Islet precursor cell (in vitro differentiated cells): ENCODE data around the gene IQSEC2.
A peak's percentile ranks its signal among the peaks of the same experiment; 100 is the strongest.

Source experiments
- DNase-seq: peaks from one replicate; pipeline ENCODE4 v3.0.0-alpha.2; 2018

IQSEC2 gene

DNA sequence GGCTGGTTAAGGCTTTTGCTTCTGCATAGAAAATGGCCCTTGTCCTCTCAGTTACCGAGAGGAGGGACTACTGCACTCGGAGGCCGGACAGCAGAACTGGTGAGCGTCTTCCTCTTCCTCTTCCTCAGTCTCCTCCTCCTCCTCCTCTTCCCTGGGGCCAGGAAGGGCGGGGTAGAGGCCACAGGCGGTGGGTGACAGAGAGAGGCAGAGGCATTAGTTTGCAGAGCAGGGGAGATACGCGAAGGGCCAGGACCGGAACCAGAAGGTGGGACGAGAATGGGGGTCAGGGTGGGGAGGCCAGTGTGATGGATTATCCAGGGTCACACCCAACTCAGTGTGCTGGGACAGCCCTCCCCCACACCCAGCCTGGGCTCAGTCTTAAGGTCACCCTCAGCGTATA is 14.5 kb downstream of the IQSEC2 start:
- peak; percentile 36 for DNase-seq

DNA sequence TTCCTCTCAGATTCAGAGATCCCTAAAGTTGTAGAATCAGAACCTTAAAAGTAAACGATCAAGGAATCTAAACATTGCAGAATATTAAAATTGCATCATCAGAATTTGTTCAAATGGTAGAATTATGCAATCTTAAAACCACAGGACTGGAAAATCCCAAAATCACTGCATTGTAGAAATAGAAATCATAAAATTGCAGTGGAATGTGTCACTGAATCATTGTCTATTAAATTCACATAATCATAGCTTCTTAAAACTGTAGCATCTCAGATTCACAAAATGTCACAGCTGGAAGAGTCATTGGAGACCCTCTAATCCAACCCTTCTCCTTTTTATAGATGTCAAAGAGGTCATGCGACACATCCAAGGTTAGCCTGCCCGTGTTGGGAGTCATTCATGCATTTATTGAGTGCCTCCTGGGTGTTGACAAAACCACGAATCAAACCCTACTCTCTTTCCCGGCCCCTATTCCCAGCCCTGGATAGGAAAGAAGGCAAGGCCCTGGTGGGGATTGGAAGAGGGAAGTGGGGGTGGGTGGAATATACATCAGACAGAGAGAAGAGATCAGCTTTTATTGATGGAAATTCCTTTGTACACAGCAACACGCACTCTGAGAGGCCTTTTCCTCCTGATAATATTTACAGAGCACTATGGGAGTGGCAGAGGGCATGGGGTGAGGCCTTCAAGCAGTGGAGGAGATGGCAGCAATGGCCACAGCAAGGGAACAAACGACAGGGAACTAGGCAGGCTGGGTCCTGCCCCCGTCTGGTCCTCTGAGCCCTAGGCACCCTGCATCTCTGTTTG is 15.4 kb downstream of the IQSEC2 start:
- DNase-seq = peak; percentile 13

DNA sequence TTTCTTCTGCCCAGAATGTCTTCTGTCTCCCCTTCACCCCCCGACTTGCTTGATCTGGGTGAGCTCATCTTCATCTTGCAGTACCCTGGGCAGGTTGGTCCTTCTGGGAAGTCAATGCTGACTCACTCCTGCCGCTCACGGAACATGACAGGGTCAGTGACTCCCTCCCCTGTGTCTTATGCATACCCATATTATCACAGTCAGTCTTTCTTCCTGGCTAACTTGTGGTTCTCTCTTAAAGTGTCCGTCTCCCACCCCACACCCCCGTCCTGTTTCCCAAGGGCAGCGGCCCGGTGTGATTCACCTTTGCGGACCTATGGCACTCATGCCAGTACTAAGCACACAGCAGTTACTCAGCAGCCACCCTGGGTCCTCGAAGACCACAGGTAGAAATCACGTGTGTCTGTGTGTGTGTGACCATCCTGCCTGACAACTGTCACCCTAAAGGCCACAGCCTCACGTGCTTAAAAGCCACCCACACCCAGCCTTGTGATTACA is 17.7 kb downstream of the IQSEC2 start:
- peak; percentile 58 for DNase-seq

DNA sequence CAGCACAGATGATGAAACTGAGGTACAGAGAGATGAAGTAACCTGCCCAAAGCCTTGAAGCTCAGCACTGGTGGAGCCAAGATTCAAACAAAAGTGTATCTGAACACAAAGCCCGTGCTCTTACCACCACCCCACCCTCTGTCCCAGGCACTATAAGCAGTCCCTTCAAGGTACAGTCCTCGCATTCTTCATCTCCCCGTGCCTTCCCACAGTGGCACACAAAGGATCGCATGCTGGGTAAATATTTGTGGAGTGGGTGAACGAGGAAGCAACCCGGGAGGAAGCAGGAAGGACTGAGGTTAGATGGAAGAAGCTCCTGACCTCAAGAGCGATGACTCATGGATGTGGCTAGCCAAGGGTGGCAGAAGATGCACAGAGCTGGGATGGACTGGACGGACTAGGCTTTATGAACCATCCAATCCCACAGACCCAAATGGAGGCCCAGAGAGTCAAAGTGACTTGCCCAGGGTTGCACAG is 18.4 kb downstream of the IQSEC2 start:
- peak; percentile 43 for DNase-seq

DNA sequence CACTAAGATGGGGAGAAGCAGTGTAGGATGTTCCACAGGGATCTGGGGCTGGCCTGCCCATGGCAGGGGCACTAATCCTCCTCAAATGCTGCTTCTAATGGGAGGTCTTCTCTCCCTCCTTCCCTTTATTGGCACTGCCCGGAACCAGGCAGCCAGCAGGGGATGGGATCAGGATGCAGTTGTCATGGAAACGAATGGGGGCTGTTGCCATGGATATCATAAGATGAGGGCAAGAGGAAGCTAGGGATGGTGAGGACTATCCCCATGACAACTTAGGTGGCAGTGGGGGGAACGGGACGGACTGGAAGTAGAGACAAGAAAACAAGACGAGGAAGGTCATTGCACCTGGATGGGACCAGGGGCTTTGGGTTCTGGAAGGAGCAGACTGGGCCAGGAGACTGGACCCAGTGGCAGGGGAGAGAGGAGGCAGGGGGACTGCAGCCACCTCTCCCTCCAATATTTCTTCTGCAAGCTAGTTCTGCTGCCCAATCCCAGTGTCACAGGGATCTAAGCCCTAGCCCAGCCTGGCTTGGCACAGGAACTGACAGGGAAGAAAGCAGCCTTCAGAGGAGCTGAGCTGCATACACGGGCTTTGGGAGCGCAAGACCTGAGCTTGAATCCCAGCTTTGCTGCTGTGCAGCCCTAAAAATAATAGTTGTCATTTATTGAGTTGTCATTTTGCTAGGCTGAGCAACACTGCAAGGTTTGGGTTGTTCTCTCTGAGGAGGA is 19.0 kb downstream of the IQSEC2 start:
- peak; percentile 31 for DNase-seq

DNA sequence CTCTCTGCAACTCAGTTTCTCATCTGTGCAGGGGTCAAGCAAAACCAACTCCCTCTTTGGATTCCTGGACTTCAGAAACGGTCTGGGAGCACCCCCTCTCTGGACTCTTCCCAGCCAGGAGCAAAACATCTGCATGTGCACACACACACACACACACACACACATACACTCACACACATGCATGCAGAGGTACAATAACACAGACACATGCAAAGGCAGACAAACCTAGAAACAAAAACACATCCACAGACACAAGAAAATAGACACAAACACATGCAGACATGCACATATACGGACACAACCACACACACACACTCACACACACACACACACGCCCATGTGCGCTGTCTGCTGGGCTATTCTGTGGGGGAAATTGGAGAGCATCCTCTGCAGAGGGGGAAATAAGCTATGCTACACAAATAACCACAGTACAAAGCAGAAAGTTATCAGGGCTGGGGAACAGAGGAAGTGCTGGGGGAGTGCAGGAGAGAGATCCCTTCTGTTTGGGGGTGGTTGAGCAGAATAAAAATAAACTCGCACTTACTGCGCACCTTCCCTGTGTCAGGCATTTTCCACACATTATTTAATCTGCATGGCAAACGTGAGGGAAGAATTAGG is 19.9 kb downstream of the IQSEC2 start:
- peak; percentile 38 for DNase-seq

DNA sequence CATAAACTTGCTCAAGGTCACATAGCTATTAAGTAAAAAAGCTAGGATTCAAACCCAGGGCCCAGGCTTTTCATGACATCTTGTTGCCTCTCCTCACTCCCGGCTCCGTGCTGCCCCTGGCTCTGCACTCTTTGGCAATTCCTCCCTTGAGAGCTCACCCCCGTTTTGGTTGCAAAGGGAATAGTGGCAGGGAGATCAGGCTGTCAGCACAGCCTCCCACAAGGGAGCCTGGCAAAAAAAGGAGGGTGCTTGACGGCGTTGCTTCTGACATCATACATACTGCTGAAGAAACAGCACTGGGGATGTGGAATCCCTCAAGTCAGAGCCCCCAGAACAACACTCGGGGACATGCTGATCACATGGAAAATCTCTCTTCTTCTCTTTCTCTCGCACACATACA is 20.5 kb downstream of the IQSEC2 start:
- no peak for DNase-seq

DNA sequence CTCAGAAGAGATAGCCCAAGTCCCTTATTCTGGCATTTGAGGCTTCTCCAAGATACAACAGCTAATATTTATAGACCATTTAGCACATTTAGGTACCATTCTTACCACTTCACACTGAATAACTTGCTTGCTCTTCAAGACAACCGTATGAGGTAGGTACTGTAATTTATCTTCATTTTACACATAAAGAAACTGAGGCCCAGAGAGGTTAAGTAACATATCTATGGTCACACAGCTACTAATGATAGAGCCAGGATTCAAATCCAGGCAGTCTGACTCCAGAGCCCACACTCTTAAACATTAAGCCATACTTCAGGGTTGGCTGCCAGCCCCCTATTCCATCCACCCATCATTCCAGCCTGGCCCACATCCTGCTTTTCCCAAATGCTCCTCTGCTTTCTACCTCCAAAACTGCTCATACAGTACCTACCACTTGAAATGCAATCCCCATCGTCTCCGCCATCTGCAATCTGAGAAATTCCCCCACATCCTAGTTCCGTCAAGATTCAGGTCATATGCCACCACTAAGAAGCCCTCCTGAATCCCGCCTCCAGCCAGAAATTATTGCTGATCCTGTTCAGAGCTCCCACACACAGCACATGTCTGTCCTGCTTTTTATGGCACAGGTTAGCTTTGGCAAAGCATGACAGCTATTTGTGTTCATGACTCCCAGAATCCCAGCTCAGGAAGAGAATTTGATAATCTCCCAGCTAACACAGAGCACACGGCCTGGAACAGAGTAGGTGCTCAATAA is 23.5 kb downstream of the IQSEC2 start:
- DNase-seq = peak; percentile 10

DNA sequence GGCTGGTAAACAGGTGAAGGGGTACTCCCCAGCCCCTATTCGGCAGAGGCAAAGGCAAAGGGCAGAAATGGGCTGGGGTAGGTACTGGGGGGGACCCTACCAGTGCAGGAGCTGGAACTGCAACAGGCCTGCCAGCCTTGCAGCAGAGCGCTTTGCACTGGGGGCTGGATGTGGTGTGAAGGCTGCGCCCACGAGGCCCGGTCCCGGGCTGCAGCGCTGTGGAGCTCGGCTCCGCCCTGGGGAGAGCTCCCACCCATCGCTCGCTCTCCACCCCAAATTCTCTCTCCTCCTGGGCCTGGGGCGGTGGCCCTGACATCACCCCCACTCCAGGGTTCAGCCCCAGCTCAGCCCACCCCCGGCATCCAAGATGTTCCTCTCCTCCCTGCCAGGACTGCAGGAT is 24.2 kb downstream of the IQSEC2 start:
- DNase-seq = peak; percentile 13

DNA sequence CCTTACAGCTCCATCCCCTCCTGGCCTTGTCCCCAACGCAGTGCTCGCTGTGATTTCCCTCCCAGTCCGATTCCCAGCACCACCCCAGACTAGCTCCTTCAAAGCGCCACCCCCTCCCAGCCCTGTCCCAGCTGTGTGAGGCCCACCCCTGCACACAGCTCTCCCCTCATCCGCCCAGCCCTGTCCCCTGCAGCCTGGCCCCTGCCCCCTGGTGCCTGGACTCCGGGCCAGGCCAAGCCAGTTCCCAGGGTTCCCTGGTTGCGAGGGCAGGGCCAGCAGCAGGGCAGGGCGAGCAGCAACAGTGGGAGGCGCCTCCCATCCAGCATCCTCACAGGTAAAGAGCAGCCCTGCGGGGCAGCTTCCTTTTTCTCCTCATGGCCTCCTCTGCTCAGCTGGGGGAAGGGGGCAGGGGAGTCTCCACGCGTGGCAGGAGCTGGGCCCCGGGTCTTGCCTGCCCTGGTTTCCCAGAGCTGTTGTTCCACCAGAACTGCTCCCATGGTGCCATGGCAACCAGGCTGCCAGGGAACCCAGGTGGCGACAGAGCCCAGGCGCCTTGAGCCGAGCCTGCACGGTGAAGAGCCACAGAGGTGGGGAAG is 24.8 kb downstream of the IQSEC2 start:
- DNase-seq = peak; percentile 53

DNA sequence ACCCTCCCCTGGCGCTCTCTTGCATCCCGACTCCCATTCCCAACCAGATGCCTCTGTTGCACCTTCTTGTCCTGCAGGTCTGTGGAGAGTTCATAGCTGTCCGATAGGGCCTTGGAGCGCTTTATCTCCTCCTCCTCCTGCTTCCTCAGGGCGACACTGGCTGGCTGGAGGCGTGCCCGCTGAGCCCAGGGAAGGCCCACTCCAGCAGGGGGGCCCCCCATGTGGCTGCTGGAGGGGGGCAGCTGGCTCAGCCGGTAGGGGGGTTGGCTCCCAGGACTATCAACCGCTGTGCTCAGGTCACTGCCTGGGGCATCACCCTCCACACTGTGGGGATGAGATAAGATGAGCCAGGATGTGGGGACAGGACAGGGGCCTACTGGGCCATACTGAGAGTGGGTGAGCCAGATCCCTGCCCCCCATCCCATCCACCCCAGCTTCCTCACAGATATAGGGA is 25.6 kb downstream of the IQSEC2 start:
- DNase-seq = no peak

DNA sequence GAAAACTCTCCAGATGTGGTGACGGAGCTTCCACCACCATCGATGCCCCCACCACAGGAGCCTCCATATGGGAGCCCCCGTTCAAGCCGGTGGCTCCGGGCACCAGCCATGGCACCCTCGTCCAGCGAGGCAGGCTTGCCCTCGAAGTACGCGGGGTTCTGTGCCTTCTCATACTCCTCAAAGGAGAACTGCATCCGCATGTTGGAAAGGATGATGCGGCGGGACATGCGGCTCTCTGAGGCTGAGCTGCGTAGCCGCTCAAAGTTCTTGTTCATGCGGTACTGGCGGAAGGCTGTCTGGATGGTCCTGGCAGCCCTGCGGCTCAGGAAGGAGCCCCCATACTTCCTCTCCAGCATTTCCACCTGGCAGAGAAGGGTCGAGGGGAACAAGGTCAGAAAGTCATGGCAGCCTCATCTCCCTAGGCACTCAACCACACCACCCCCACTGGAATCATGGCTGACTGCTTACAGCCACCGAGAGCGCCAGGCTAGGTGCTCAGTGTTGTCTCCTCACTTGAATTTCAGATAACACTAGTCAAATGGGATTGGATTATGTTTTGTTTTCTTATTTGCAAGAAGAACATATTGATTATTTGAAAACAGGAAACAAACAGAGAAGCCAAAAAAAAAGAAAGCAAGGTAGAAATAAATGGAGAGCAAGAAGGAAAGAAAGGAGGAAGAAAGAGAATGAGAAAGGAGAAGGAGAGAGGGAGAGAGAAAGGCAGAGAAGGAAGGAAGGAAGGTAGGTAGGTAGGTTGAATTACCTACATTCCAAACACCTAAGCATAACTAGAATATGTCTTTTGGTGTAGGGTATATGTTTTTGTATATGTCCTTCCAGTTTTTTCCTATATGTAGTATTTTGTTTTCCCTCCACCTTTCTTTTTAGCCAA is 26.6 kb downstream of the IQSEC2 start:
- DNase-seq = no peak

DNA sequence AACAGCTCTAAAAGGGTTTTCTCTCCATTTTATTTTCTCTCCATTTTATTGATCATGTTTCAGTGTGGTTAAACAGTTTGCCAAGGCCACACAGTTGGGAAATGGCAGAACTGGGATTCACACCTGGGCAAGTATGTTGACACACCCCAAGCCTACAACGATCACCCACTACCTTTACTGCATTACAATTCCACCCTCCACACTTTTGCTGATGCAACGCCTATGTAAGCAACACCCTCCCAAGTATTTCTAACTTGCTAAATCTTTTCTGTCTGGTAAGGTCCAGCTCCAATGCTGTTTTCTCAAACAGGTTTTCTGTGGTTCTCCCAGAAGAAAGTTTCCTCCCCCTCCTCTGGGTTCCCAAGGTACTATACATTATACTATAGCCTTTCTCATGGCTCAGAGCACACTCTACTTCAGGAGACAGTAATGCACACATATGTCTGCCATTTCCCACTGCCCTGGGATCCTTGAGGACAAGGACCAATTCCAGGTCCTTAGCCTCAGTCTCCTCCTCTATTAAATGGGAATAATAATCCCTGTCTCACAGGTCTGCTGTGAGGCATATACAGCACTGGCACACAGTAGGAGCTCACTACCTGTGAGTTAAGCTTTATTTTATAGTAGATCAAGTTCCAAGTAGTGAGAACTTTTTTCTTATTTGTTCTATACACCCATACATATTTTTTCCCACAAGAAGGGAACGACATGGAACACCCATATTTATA is 27.9 kb downstream of the IQSEC2 start:
- DNase-seq = no peak

DNA sequence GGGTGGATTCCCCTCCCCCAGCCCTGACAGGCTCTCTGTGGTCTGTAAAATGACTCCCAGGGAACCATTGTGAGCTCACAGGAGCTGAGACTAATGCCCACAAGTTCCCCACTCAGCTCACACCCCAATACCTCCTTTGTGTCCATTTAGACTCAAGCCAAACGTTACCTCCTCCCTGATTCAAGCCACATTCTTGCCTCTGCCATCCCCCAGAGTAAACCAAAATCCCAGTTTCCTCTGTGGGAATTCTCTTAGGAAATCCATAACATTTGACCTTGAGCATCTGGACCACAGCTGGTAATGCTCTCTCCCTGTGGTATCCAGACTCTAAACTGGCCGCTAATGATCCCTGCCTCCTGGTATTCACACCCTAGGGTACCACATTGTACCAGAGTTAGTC is 30.1 kb downstream of the IQSEC2 start:
- DNase-seq = no peak

DNA sequence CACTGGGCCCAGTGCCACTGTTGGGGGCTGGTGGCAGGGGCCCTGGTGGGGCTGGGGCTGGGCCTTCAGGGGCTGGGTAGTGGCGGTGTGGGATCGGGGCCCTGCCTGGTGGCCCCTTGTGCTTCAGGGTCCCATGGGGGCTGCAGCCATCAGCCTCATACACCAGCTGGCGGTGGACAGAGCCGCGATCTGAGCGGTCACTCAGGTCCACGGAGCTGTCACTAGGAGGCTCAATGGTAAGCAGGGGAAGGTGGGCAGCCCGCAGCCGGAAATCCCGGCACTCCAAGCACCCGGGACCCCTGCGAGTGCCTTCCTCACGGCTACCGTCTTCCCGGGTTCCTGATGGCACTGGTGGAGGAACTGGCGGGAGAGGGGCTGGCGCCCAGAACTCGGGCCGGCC is 30.8 kb downstream of the IQSEC2 start:
- DNase-seq = no peak

DNA sequence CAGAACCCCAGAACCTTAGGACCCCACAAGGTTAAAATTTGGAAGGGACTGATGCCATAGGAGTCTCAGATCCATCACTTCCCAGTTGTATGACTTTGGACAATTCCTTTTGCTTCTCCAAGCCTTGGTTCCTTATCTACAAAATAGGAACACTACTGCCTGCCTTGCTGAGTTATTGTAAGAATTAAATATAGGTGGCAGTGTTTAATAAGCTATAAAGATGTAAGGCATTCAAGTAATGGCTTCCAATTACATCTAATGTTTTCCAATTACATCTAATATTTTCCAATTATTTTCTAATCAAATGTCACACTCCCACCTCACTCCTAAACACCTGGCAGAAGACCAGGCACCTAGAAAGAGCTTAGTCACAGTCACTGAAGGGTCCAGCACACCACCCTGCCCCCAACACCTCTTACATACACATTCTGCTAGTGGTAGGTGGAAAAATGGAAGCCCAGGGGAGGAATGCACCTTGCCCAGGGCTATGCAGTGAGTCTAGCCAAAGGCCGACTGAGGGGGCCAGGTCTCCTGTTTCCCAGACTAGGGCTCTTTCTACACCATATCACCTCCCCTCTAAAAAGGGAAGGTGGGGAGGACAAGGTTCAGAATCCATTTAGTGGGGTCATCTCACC is 31.9 kb downstream of the IQSEC2 start:
- no peak for DNase-seq

DNA sequence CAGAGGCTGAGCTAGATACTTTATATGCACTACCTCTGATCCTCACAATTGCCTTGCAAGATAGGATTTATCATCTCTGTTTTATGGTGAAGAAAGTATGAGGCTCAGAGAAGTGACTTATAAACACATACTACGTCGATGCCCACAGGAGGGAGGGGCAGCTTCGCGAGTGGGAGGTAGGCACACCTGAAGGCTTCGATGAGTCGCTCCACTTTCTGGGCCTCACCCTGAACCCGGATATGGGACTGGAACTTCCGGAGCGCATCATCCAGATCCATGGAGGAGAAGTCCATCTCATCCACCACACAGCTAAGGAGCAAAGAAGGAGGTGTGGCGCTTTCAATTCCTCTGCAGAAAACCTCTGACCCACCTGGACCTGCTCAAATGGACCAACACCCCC is 33.5 kb downstream of the IQSEC2 start:
- no peak for DNase-seq

DNA sequence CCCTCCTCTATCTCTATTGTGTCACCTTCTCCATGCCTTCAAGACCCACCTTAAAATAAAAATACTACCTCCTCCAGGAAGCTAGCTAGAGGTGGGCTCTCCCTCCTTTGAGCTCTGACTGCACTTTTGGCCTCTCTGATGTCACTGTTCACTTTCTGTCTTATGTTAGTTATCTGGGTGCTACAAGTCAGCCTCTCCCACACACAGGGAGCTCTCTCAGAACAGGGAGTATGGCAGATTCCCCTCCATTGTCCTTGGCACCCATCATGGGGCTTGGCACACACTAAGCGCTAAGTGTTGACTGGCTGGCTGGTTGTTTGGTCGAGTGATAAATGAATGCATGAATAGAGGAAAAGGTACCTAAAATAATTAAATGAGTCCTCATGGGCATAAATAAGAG is 35.2 kb downstream of the IQSEC2 start:
- no peak for DNase-seq

DNA sequence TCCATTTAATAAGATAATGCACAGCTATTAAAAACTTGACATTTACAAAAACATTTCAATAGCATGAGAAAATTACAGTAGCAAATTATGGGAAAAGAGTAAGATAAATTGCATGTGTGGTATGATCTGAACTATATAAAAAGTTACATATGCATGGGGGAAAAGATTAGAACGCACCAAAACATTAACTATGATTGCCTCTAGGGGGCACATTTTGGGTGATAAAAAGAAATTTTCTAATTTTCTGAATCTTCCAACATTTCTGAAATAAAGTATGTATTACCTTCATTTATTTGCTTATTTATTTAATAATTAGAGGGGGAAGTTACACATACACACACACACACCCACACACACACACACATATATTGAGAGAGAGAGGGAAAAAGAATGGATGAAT is 36.8 kb downstream of the IQSEC2 start:
- no peak for DNase-seq

DNA sequence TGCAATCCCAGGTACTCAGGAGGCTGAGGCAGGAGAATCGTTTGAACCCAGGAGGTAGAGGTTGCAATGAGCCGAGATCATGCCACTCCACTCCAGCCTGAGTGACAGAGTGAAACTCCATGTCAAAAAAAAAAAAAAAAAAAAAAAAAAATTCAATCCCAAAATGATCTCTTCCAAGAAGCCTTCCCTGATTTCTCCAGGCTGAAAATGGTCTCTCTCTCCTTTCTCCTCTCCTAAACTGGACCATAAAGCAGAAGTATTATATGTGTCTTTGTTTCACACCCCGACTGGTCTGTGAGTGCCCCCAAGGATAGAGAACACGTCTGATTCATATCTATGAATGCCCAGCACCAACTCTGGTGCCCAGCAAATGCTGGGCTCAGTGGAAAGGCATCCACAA is 39.1 kb downstream of the IQSEC2 start:
- DNase-seq = no peak
